ENCODE data around the gene RTL1.

RTL1 gene

DNA sequence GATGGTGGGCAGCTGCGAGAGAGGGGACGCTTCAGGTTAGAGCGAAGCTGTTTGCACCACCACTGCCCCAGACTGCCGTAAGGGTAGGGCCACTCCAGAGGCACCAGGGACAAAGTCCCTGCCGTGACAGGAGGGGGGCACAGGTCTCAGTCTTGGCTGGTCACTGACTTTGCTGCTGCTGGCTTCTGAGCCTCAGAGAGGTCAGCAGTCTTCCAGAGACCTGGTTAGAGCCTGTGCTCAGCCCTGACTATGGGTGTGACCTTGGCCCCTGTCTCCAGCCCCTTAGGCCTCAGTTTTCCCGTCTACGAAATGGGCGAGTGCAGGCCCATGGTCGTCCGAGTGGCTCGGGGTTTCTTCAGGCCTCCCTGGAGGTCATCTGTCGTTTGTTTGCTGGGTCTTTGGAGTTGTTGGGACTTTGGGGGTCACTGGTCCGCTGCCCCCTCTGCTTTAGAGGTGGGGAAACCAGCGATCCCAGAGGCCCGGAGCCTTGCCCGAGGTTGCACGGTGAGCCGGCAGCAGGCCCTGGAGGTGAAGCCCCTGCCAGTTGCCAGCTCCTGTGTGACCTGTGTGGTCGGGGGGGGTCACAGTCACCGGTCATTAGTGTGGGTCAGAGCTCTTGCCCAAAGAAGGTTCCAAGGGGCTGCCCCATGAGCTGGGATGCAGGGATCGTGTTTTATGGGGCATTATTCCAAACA, 62.3 kb downstream of the RTL1 start:
- CTCF ChIA-PET = no interaction called here
- DNase-seq (ENCODE audit: low spot score) = no peak
- no peak overlapping the region for H3K27ac ChIP-seq
- POLR2A ChIA-PET (ENCODE audit: low non-redundant PET) = no interaction called here
- TF ChIP-seq, protein P1, sequence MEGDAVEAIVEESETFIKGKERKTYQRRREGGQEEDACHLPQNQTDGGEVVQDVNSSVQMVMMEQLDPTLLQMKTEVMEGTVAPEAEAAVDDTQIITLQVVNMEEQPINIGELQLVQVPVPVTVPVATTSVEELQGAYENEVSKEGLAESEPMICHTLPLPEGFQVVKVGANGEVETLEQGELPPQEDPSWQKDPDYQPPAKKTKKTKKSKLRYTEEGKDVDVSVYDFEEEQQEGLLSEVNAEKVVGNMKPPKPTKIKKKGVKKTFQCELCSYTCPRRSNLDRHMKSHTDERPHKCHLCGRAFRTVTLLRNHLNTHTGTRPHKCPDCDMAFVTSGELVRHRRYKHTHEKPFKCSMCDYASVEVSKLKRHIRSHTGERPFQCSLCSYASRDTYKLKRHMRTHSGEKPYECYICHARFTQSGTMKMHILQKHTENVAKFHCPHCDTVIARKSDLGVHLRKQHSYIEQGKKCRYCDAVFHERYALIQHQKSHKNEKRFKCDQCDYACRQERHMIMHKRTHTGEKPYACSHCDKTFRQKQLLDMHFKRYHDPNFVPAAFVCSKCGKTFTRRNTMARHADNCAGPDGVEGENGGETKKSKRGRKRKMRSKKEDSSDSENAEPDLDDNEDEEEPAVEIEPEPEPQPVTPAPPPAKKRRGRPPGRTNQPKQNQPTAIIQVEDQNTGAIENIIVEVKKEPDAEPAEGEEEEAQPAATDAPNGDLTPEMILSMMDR (conservative IDR thresholded peaks at IDR 0.05; ENCODE audit: low read depth) = no peak

DNA sequence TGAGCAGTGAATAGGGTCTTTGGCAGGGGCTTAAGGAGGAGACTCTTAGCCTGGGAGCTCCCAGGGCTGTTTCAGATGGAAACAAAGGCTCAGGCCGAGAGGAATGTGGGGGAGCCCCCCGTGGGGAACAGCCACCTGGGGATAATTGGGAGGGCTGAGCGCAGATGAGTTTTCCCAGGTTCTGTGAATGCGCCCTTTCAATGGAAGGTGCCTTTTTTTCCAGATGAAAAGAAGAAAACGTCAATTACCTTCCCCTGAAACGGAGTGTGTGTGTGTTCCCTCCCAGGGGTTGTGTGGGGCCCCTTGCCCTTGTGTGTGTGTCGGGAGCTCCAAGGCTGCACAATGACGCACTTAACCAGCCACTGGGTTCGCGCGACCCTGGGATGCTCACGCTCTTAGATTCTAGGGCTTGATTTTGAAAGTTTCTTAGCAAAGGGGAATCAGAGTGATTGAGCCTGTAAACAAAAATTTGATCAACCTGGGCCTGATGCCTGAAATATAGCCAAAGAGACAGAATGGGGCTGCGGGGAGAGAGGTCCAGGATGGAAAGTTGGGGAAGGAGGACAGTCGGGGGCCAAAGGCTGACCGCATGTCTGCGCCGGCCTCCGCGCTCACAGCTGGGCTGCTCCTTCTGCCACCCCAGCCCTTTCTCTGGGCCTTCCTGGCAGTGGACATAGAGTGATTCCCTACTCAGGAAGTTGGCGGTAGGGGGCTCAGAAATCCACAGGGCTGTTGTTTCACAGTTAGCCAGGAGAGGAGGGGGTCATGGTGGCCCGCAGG, 63.0 kb downstream of the RTL1 start:
- H3K27ac ChIP-seq = no peak overlapping the region
- POLR2A ChIA-PET (ENCODE audit: low non-redundant PET) = no interaction called here
- DNase-seq (ENCODE audit: low spot score) = no peak
- CTCF ChIA-PET = no interaction called here
- TF ChIP-seq, protein P1 (conservative IDR thresholded peaks at IDR 0.05; ENCODE audit: low read depth) = no peak

DNA sequence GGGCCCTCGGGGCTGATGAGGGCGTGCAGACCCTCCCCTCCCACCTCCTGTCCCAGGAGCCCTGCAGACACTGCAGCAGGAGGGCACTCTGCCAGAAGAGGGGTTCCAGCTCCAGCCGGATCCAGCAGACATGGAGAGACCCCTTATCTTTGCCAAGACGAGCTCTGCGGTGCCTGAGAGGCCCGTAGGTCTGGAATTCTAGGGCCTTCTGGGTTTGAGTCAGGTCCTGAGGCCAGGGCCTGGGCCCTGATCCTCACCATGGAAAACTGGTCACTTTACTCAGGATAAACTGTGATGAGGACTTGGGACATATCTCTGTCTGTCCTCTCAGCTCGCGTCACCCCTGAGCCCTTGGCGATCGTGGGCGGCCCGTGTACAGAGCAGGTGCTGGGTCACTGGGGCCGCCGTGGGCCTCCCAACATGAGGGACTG, 63.8 kb downstream of the RTL1 start:
- POLR2A ChIA-PET (ENCODE audit: low non-redundant PET) = no interaction called here
- H3K27ac ChIP-seq = no peak overlapping the region
- CTCF ChIA-PET = no interaction called here
- TF ChIP-seq, protein P1 (conservative IDR thresholded peaks at IDR 0.05; ENCODE audit: low read depth) = no peak
- no peak for DNase-seq (ENCODE audit: low spot score)

DNA sequence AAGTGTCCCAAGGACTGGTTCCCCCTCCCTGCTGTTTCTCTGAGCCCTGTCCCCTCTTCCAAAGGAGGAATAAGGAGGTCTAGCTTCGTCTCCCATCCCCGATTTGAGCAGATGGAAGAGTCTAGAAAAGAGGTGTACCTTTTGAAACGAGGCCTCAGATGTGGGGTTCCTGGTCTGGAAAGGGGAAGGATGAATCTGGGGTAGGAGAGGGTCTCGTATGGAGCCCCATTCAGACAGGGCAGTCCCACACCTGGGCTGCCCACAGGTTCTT, 64.3 kb downstream of the RTL1 start:
- CTCF ChIA-PET = no interaction called here
- no peak overlapping the region for H3K27ac ChIP-seq
- POLR2A ChIA-PET (ENCODE audit: low non-redundant PET) = no interaction called here
- TF ChIP-seq, protein P1 (conservative IDR thresholded peaks at IDR 0.05; ENCODE audit: low read depth) = no peak
- DNase-seq (ENCODE audit: low spot score) = no peak

- no peak for DNase-seq (ENCODE audit: low spot score)
- TF ChIP-seq, protein P1 (conservative IDR thresholded peaks at IDR 0.05; ENCODE audit: low read depth) = no peak
- H3K27ac ChIP-seq = no peak overlapping the region
- POLR2A ChIA-PET (ENCODE audit: low non-redundant PET) = no interaction called here
- CTCF ChIA-PET = no interaction called here
Measured at GRCh38 chr14:100838493-100839314, 64.8 kb downstream of the RTL1 start.

DNA sequence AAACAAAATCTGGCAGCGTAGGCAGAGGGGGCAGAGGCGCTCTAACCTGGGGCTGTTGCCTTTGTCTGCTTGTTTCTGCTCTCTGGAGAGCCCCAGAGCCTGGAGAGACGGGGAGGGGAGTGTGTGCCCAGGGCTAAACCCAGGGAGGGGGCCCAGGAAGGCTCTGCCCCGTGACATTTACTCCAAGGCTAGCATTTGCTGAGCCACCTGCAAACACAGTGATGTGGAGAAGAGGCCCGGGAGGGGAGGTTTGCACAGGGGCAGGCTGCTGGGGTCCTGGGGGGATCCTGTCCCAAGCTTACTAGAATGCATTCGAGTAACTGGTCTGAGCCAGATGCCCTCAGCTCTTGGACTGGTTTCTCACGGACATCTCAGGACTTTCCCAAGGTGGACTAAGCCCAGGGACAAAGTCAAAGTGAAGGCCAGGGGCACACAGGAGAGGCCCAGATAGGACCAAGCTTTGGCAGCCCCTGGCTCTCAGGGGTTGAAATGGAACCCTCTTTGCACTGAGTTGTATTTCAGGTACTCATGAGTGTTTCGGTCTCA, 65.6 kb downstream of the RTL1 start:
- no peak for DNase-seq (ENCODE audit: low spot score)
- ChIA-PET CTCF (interaction anchor here (0.6 to 0.7 kb wide), 2 partner anchors 13 to 1596 kb away, joined by 3 to 4 read pairs; no protein-coding TSS in a partner anchor), POLR2A (ENCODE audit: low non-redundant PET) (interaction anchor here (0.6 kb wide), 1 partner anchor 22 kb away, joined by 3 read pairs; no protein-coding TSS in a partner anchor)
- TF ChIP-seq, protein P1 (conservative IDR thresholded peaks at IDR 0.05; ENCODE audit: low read depth) = no peak
- H3K27ac ChIP-seq = no peak overlapping the region
